ENCODE measurements around the gene PKD1L1.

- TF ChIP-seq CTCF (IDR thresholded peaks at IDR 0.05), result no peak
- no peak for TF ChIP-seq POLR2AphosphoS5 (IDR thresholded peaks at IDR 0.05)
Measured at GRCh38 chr7:47915616-47915976, 32.7 kb downstream of the PKD1L1 start.

Measured in prostate gland (tissue), 2 donors.